Breast epithelium (tissue), 3 donors: ENCODE measurements around the gene SDCCAG8.

Experiments
- POLR2A ChIP-seq: fragments of 450-650 bp; IDR thresholded peaks from one replicate; pipeline ENCODE4 v1.6.1; 2016; ENCODE audit warnings: antibody characterized with exemption, mild to moderate bottlenecking, moderate library complexity
- POLR2AphosphoS5 ChIP-seq, 3 donors: sonication (generic); formaldehyde crosslinking; IDR thresholded peaks; one replicate each; pipeline ENCODE4 v1.6.1; 2017; ENCODE audit warnings: antibody characterized with exemption in 3 of 3
- TF ChIP-seq, protein P1 (sequence below), 3 donors: fragments of 450-650 bp; IDR thresholded peaks; one replicate each; pipeline ENCODE4 v1.5.1; 2016 to 2017; ENCODE audit warnings: antibody characterized with exemption in 3 of 3, mild to moderate bottlenecking in 3 of 3, moderate library complexity in 3 of 3

- TF ChIP-seq, protein P1, sequence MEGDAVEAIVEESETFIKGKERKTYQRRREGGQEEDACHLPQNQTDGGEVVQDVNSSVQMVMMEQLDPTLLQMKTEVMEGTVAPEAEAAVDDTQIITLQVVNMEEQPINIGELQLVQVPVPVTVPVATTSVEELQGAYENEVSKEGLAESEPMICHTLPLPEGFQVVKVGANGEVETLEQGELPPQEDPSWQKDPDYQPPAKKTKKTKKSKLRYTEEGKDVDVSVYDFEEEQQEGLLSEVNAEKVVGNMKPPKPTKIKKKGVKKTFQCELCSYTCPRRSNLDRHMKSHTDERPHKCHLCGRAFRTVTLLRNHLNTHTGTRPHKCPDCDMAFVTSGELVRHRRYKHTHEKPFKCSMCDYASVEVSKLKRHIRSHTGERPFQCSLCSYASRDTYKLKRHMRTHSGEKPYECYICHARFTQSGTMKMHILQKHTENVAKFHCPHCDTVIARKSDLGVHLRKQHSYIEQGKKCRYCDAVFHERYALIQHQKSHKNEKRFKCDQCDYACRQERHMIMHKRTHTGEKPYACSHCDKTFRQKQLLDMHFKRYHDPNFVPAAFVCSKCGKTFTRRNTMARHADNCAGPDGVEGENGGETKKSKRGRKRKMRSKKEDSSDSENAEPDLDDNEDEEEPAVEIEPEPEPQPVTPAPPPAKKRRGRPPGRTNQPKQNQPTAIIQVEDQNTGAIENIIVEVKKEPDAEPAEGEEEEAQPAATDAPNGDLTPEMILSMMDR (IDR thresholded peaks at IDR 0.05), result no peak
- TF ChIP-seq POLR2A (no peak), POLR2AphosphoS5 (IDR thresholded peaks at IDR 0.05) (no peak)
These were observed 198.6 kb downstream of the SDCCAG8 start for GRCh38 chr1:243454328-243454997.
